SU-DHL-6 (cell line): ENCODE measurements around the gene VANGL2.

ENCODE experiments used
- CTCF ChIP-seq: fragments of 200-600 bp; sonication (generic); IDR thresholded peaks from one replicate; pipeline ENCODE4 v1.5.1; 2017; ENCODE audit warnings: antibody characterized with exemption, mild to moderate bottlenecking, low read length, moderate library complexity; ENCODE audit not compliant: insufficient read depth, poor library complexity, severe bottlenecking
- EZH2phosphoT487 ChIP-seq: fragments of 200-600 bp; sonication (generic), shearing (Covaris generic); conservative IDR thresholded peaks from 2 replicates; pipeline ENCODE4 v1.6.1; 2018; ENCODE audit warnings: mild to moderate bottlenecking, antibody characterized with exemption, low read length, moderate library complexity, mixed read lengths

GRCh38 chr1:160436966-160437365 lies 36.6 kb downstream of the VANGL2 start:
- no peak for TF ChIP-seq CTCF
- no peak for TF ChIP-seq EZH2phosphoT487
